Metanephros (tissue), 1 donor: ENCODE results near the gene DHRS9. TPM values are rescaled to one million over a fixed set of nuclear protein-coding genes. Genes with fewer than 3 reads are reported as not detected.

ENCODE experiments used
- total RNA-seq: library from RNA; depleted of rRNA; stranded (reverse); fragments of >200 nt; gene quantifications from one replicate; pipeline ENCODE4 v1.2.3, GENCODE V29; 2014

Gene DHRS9
- total RNA-seq = 1.1 TPM

GRCh38 chr2:169069341-169069740 is at the start of gene DHRS9:
Gene DHRS9 (plus strand): TSS chr2:169069563. CDS start chr2:169081582, 12,019 bp downstream.

GRCh38 chr2:169031202-169031601 is 38.2 kb upstream of the DHRS9 start, which contains the start of gene ABCB11:
Gene ABCB11 (minus strand): TSS chr2:169031324. CDS start chr2:169018125, 13,199 bp downstream.

Other genes starting within 250 kb of the DHRS9 start
- gene SPC25, start 179.1 kb upstream of the DHRS9 start, total RNA-seq = 4.3 TPM
- gene G6PC2, start 168.3 kb upstream of the DHRS9 start, total RNA-seq = 0.23 TPM
- gene ABCB11, start 38.2 kb upstream of the DHRS9 start, total RNA-seq = 0.06 TPM